ENCODE measurements around the gene POMGNT2. TPM values are rescaled to one million over a fixed set of nuclear protein-coding genes. Genes with fewer than 3 reads are reported as not detected.
"Not testable (repeated sequence)": the region's sequence is repeated elsewhere in the genome, so short reads cannot be mapped to it uniquely, and the experiment has no call there.

The POMGNT2 gene
- total RNA-seq, 1 donor from 2014 or later: 13.0 TPM

DNA sequence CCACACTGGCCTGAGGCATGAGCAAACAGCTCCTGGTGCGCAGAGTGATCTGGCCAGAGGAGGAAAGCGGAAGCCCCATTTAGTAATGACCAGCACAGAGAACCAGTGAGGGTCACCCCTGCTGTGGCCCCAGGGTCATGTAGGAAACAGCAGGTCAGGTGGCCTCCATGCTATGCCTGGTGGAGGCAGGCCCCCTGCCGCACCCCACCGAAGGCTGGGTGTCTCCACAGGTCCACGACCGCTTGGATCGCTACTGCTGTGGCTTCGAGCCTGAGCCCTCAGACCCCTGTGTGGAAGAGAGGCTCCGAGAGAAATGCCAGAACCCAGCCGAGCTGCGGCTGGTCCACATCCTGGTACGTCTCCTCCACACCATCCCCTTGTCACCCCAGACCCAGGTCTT, 52.6 kb downstream of the POMGNT2 start:
- Histone ChIP-seq H3K27ac (ENCODE audit: low read depth, low read length) (no peak overlapping the region), H3K4me1 (ENCODE audit: insufficient read depth, low read length) (no peaks in the 10 kb centered on the region), H2AFZ (ENCODE audit: low read depth, low read length) (no peak overlapping the region), H3K4me2 (ENCODE audit: low read length) (no peak overlapping the region), H4K20me1 (ENCODE audit: insufficient read depth, low read length) (no peaks in the 10 kb centered on the region), H3K9ac (ENCODE audit: low read length) (no peak overlapping the region), H3K4me3 (ENCODE audit: insufficient read depth, low read depth, low read length) (no peak overlapping the region), H3K79me2 (ENCODE audit: insufficient read depth, low read length) (no peaks in the 10 kb centered on the region), H3K27me3 (ENCODE audit: insufficient read depth, low read length) (no peaks in the 10 kb centered on the region), H3K9me3 (ENCODE audit: insufficient read depth, low read depth, low read length) (no peaks in the 10 kb centered on the region), H3K36me3 (ENCODE audit: insufficient read depth, low read length) (no peaks in the 10 kb centered on the region)
- Mint-ChIP-seq H3K4me3 (ENCODE audit: unreplicated experiment) (no peak overlapping the region), H3K27ac (ENCODE audit: unreplicated experiment) (no peak overlapping the region), H3K27me3 (ENCODE audit: low read depth, unreplicated experiment) (peaks cover 9% of the 10 kb centered on the region), H3K4me1 (ENCODE audit: low read depth, unreplicated experiment) (no peaks in the 10 kb centered on the region), H3K9me3 (ENCODE audit: unreplicated experiment) (peaks cover 21% of the 10 kb centered on the region), H3K36me3 (ENCODE audit: low read depth, unreplicated experiment) (no peaks in the 10 kb centered on the region)
- TF ChIP-seq EZH2 (IDR thresholded peaks at IDR 0.05; ENCODE audit: insufficient read depth, low read length): no peak
- TF ChIP-seq, protein P1, sequence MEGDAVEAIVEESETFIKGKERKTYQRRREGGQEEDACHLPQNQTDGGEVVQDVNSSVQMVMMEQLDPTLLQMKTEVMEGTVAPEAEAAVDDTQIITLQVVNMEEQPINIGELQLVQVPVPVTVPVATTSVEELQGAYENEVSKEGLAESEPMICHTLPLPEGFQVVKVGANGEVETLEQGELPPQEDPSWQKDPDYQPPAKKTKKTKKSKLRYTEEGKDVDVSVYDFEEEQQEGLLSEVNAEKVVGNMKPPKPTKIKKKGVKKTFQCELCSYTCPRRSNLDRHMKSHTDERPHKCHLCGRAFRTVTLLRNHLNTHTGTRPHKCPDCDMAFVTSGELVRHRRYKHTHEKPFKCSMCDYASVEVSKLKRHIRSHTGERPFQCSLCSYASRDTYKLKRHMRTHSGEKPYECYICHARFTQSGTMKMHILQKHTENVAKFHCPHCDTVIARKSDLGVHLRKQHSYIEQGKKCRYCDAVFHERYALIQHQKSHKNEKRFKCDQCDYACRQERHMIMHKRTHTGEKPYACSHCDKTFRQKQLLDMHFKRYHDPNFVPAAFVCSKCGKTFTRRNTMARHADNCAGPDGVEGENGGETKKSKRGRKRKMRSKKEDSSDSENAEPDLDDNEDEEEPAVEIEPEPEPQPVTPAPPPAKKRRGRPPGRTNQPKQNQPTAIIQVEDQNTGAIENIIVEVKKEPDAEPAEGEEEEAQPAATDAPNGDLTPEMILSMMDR (IDR thresholded peaks at IDR 0.05; ENCODE audit: insufficient read depth, low read depth, low read length): no peak
- FAIRE-seq (no peak), DNase-seq (ENCODE audit: low read depth) (no peak)

DNA sequence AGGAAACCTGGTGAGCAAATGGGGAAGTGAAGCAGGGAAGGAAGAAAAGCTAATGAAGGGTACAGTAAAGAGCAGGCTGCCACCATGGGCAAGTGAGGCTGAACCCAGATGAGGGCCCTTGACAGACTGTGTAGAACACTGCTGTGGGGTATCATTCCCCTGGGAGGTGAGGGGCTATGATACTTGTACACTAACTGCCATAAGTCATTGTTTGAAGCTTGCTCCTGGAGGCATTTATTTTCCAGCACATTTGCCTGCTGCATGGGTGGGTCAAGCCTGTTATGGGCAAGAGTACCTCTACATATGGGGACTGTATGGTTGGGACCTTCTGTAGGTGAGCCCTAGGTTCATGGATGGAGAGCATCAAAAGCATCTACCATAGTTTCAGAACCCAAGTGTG, 57.4 kb downstream of the POMGNT2 start:
- H3K4me2 ChIP-seq (ENCODE audit: low read length): no peak overlapping the region
- H3K4me3 ChIP-seq (ENCODE audit: insufficient read depth, low read depth, low read length): no peak overlapping the region
- H3K4me3 Mint-ChIP-seq (ENCODE audit: unreplicated experiment): no peak overlapping the region
- no peaks in the 10 kb centered on the region for H3K79me2 ChIP-seq (ENCODE audit: insufficient read depth, low read length)
- H3K4me1 ChIP-seq (ENCODE audit: insufficient read depth, low read length): no peaks in the 10 kb centered on the region
- no peak overlapping the region for H3K9ac ChIP-seq (ENCODE audit: low read length)
- no peak overlapping the region for H2AFZ ChIP-seq (ENCODE audit: low read depth, low read length)
- TF ChIP-seq, protein P1 (IDR thresholded peaks at IDR 0.05; ENCODE audit: insufficient read depth, low read depth, low read length): no peak
- TF ChIP-seq EZH2 (IDR thresholded peaks at IDR 0.05; ENCODE audit: insufficient read depth, low read length): no peak
- no peaks in the 10 kb centered on the region for H3K4me1 Mint-ChIP-seq (ENCODE audit: low read depth, unreplicated experiment)
- H3K36me3 ChIP-seq (ENCODE audit: insufficient read depth, low read length): no peaks in the 10 kb centered on the region
- DNase-seq (ENCODE audit: low read depth) (no peak), FAIRE-seq (no peak)
- peaks cover 5% of the 10 kb centered on the region for H3K27me3 Mint-ChIP-seq (ENCODE audit: low read depth, unreplicated experiment)
- peaks cover 8% of the 10 kb centered on the region for H3K9me3 ChIP-seq (ENCODE audit: insufficient read depth, low read depth, low read length)
- peaks cover 46% of the 10 kb centered on the region for H3K9me3 Mint-ChIP-seq (ENCODE audit: unreplicated experiment)
- H3K36me3 Mint-ChIP-seq (ENCODE audit: low read depth, unreplicated experiment): no peaks in the 10 kb centered on the region
- H3K27ac ChIP-seq (ENCODE audit: low read depth, low read length): no peak overlapping the region
- H4K20me1 ChIP-seq (ENCODE audit: insufficient read depth, low read length): no peaks in the 10 kb centered on the region
- no peak overlapping the region for H3K27ac Mint-ChIP-seq (ENCODE audit: unreplicated experiment)
- H3K27me3 ChIP-seq (ENCODE audit: insufficient read depth, low read length): no peaks in the 10 kb centered on the region

DNA sequence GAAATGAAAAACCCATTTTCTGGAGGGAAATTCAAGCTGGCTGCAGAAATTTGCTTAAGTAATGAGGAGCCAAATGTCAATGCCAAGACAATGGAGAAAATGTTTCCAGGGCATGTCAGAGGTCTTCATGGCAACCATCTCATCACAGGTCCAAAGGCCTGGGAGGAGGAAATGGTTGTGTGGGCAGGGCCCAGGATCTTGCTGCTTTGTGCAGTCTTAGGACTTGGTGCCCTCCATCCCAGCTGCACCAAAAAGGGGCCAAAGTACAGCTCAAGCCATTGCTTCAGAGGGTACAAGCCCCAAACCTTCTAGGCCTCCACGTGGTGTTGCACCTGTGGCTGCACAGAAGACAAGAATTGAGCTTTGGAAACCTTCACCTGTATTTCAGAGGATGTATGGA, 59.3 kb downstream of the POMGNT2 start:
- no peaks in the 10 kb centered on the region for H3K36me3 ChIP-seq (ENCODE audit: insufficient read depth, low read length)
- H3K4me1 ChIP-seq (ENCODE audit: insufficient read depth, low read length): no peaks in the 10 kb centered on the region
- FAIRE-seq (no peak), DNase-seq (ENCODE audit: low read depth) (no peak)
- Mint-ChIP-seq H3K4me3 (ENCODE audit: unreplicated experiment) (no peak overlapping the region), H3K27ac (ENCODE audit: unreplicated experiment) (no peak overlapping the region), H3K27me3 (ENCODE audit: low read depth, unreplicated experiment) (no peaks in the 10 kb centered on the region), H3K9me3 (ENCODE audit: unreplicated experiment) (peaks cover 32% of the 10 kb centered on the region), H3K4me1 (ENCODE audit: low read depth, unreplicated experiment) (no peaks in the 10 kb centered on the region), H3K36me3 (ENCODE audit: low read depth, unreplicated experiment) (no peaks in the 10 kb centered on the region)
- peaks cover 8% of the 10 kb centered on the region for H3K9me3 ChIP-seq (ENCODE audit: insufficient read depth, low read depth, low read length)
- no peak overlapping the region for H3K4me3 ChIP-seq (ENCODE audit: insufficient read depth, low read depth, low read length)
- no peaks in the 10 kb centered on the region for H3K27me3 ChIP-seq (ENCODE audit: insufficient read depth, low read length)
- no peak overlapping the region for H3K4me2 ChIP-seq (ENCODE audit: low read length)
- H2AFZ ChIP-seq (ENCODE audit: low read depth, low read length): no peak overlapping the region
- no peaks in the 10 kb centered on the region for H3K79me2 ChIP-seq (ENCODE audit: insufficient read depth, low read length)
- no peak overlapping the region for H3K9ac ChIP-seq (ENCODE audit: low read length)
- H3K27ac ChIP-seq (ENCODE audit: low read depth, low read length): no peak overlapping the region
- no peak for TF ChIP-seq EZH2 (IDR thresholded peaks at IDR 0.05; ENCODE audit: insufficient read depth, low read length)
- TF ChIP-seq, protein P1 (IDR thresholded peaks at IDR 0.05; ENCODE audit: insufficient read depth, low read depth, low read length): no peak
- H4K20me1 ChIP-seq (ENCODE audit: insufficient read depth, low read length): no peaks in the 10 kb centered on the region

DNA sequence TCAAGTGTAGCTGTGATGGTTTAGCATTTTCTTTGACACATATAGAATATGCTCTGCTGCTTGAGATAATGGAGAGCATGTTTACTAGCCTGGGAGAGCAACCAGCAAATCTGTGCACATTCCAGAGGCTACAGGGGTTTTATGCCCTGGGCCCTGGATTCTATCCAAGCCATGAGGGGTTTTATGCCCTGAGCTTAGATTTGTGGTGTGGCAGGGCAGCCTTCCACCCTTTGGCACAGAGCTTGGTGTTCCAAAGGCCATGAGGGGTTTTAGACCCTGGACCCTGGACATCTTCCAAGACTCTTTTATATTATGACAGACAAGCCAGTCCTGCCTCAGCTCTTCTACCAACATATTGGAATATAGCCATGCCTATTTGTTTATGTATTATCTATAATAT, 60.8 kb downstream of the POMGNT2 start:
- not testable (repeated sequence) for H2AFZ ChIP-seq (ENCODE audit: low read depth, low read length); H3K27me3 ChIP-seq (ENCODE audit: insufficient read depth, low read length); H3K79me2 ChIP-seq (ENCODE audit: insufficient read depth, low read length); H3K36me3 Mint-ChIP-seq (ENCODE audit: low read depth, unreplicated experiment); H3K4me3 ChIP-seq (ENCODE audit: insufficient read depth, low read depth, low read length); FAIRE-seq; DNase-seq (ENCODE audit: low read depth); H3K4me1 Mint-ChIP-seq (ENCODE audit: low read depth, unreplicated experiment); H3K27ac Mint-ChIP-seq (ENCODE audit: unreplicated experiment); H4K20me1 ChIP-seq (ENCODE audit: insufficient read depth, low read length); H3K4me3 Mint-ChIP-seq (ENCODE audit: unreplicated experiment); H3K4me1 ChIP-seq (ENCODE audit: insufficient read depth, low read length); H3K9ac ChIP-seq (ENCODE audit: low read length); H3K4me2 ChIP-seq (ENCODE audit: low read length); H3K36me3 ChIP-seq (ENCODE audit: insufficient read depth, low read length); H3K27ac ChIP-seq (ENCODE audit: low read depth, low read length); H3K27me3 Mint-ChIP-seq (ENCODE audit: low read depth, unreplicated experiment); H3K9me3 ChIP-seq (ENCODE audit: insufficient read depth, low read depth, low read length)
- H3K9me3 Mint-ChIP-seq (ENCODE audit: unreplicated experiment): peaks cover 28% of the 10 kb centered on the region

Data from astrocyte (in vitro differentiated cells and primary cell).